ENCODE measurements around the gene PACS1. TPM values are rescaled to one million over a fixed set of nuclear protein-coding genes. Genes with fewer than 3 reads are reported as not detected.

PACS1 gene
- total RNA-seq, 6 experiments from 2014 or later, result 5.8 to 23.7 (median 12.5) TPM

GRCh38 chr11:66142370-66143263 is 72.5 kb downstream of the PACS1 start:
- Histone ChIP-seq H3K36me3 (no peaks in the 10 kb centered on the region), H3K27ac (no peak overlapping the region), H3K9me3 (no peaks in the 10 kb centered on the region), H3K4me1 (peaks cover 0 to 9% (median 2%) of the 10 kb centered on the region in 4 donors), H3K27me3 (no peaks in the 10 kb centered on the region), H3K4me3 (no peak overlapping the region)
- no peak for TF ChIP-seq CTCF (IDR thresholded peaks at IDR 0.05)
- no peak for TF ChIP-seq POLR2A (IDR thresholded peaks at IDR 0.05)
- ATAC-seq (peak in 1 of 4 donors; percentile 28), DNase-seq (no peak)
- intact Hi-C loops (cut with DNase I), result no loop called here
- 82% methylated on average over 8 of the region's 12 CpGs for WGBS (ENCODE audit: insufficient coverage, low coverage, low lambda C conversion rate, missing lambda C conversion rate)

GRCh38 chr11:66143264-66143566 is 73.1 kb downstream of the PACS1 start:
- TF ChIP-seq CTCF (IDR thresholded peaks at IDR 0.05) (no peak), POLR2A (IDR thresholded peaks at IDR 0.05) (no peak)
- Histone ChIP-seq H3K4me1 (peaks cover 0 to 9% (median 2%) of the 10 kb centered on the region in 4 donors), H3K27me3 (no peaks in the 10 kb centered on the region), H3K4me3 (no peak overlapping the region), H3K36me3 (no peaks in the 10 kb centered on the region), H3K27ac (no peak overlapping the region), H3K9me3 (no peaks in the 10 kb centered on the region)
- 94% methylated on average over 2 of the region's 3 CpGs for WGBS (ENCODE audit: insufficient coverage, low coverage, low lambda C conversion rate, missing lambda C conversion rate)
- DNase-seq (no peak), ATAC-seq (no peak)
- intact Hi-C loops (cut with DNase I), result no loop called here

DNA sequence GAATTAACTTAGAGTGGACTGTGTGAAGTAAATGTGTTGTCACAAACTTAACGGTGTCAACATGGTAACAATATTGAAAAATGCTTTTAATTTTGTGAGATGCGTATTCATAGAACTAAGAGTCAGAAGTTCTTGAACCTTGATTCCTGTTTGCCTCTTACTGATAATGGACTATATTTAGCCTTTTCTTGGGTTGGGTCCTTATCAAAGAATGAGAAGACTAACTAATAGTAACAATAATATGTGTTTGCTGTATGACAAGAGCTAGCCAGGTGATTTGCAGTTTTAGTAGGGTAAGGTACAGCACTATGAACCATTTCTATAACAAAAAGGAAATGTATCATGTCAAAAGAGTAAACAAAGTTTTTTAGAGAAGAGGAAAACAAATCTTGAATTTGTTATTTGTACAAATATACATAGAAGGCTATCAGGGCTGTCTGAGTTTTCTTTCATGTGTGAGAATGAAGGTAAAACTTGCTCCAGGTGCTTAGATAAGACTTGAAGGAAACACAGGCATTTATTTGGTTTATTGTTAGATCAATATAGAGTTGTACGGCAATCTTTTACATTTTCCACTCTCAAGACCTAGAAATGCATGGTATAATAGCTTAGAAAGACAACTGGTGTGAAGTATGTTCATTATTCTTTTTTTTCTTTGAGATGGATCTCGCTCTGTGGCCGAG is 74.1 kb downstream of the PACS1 start:
- no peak overlapping the region for H3K4me3 ChIP-seq
- H3K27ac ChIP-seq, result no peak overlapping the region
- intact Hi-C loops (cut with DNase I), result no loop called here
- ATAC-seq, result no peak
- 92% methylated on average over 5 of the region's 5 CpGs for WGBS (ENCODE audit: insufficient coverage, low coverage, low lambda C conversion rate, missing lambda C conversion rate)
- H3K9me3 ChIP-seq, result no peaks in the 10 kb centered on the region
- no peaks in the 10 kb centered on the region for H3K36me3 ChIP-seq
- DNase-seq, result no peak
- TF ChIP-seq CTCF (IDR thresholded peaks at IDR 0.05), result no peak
- no peak for TF ChIP-seq POLR2A (IDR thresholded peaks at IDR 0.05)
- H3K4me1 ChIP-seq, result peaks cover 0 to 9% (median 2%) of the 10 kb centered on the region in 4 donors
- no peaks in the 10 kb centered on the region for H3K27me3 ChIP-seq

DNA sequence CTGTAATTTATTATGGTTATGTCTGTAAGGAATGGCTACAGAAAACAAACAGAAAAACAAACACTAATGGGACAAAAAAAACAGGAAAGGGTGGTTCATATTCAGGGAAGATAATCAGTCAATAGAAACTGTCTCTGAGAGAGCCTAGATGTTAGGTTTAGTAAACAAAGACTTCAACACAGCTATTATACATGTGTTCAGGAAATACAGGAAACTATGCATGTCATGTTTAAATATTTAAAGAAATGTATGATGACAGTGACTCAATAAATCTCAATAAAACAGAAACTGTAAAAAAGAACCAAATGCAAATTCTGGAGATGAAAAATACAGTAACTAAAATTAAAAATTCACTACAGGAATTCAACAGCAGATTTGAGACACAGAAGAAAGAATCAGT is 76.0 kb downstream of the PACS1 start:
- DNase-seq, result no peak
- no peaks in the 10 kb centered on the region for H3K9me3 ChIP-seq
- H3K36me3 ChIP-seq, result no peaks in the 10 kb centered on the region
- H3K4me3 ChIP-seq, result no peak overlapping the region
- peaks cover 0 to 6% (median 0%) of the 10 kb centered on the region in 4 donors for H3K4me1 ChIP-seq
- TF ChIP-seq CTCF (IDR thresholded peaks at IDR 0.05), result no peak
- TF ChIP-seq POLR2A (IDR thresholded peaks at IDR 0.05), result no peak
- no peaks in the 10 kb centered on the region for H3K27me3 ChIP-seq
- no peak for ATAC-seq
- intact Hi-C loops (cut with DNase I), result no loop called here
- H3K27ac ChIP-seq, result no peak overlapping the region

Data from right lobe of liver (tissue), 6 donors.